ENCODE results near the gene CBX7.

Gene CBX7

DNA sequence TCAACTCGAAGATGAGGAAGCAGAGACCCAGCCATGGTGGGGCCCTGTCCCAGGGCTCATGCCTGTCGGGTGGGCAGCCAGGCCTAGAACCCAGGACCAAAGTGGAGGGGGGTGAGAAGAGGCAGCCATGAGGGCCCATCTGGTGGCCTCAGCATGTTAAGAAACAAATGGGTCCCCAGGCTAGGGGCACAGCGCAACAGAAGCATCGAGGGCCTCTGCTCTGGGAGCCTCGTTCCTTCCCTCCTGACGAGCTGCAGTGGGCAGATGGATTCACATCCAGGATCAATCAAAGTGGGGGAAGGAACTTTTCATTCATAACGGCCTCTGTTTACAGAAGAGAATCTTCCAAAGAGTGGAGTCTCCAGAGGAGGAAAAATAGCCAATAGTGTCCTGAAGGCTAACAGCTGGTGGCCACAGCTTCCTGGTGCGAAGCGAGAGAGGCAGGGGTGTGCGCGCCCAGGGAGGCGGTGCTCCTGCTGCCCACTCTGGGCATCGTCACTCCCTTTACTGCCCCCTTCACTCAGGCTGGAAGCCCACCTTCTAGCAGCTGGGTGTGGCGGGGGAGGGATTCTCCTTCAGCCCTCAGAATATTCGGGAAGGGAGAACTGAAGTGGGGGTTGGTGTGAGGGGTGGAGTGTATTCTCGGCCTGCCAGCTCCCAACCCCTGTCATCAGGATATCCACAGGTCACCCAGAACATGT lies 4.3 kb downstream of the CBX7 start:
- in situ Hi-C loops (cut with MboI; ENCODE audit: low sequenced_read_pairs): no loop called here

GRCh38 chr22:39147335-39148025 lies 5.0 kb downstream of the CBX7 start:
- in situ Hi-C loops (cut with MboI; ENCODE audit: low sequenced_read_pairs): no loop called here

GRCh38 chr22:39146256-39147101 lies 6.0 kb downstream of the CBX7 start:
- in situ Hi-C loops (cut with MboI; ENCODE audit: low sequenced_read_pairs): no loop called here

- in situ Hi-C loops (cut with MboI; ENCODE audit: low sequenced_read_pairs): no loop called here
These were observed 8.2 kb downstream of the CBX7 start for GRCh38 chr22:39144101-39144767.

DNA sequence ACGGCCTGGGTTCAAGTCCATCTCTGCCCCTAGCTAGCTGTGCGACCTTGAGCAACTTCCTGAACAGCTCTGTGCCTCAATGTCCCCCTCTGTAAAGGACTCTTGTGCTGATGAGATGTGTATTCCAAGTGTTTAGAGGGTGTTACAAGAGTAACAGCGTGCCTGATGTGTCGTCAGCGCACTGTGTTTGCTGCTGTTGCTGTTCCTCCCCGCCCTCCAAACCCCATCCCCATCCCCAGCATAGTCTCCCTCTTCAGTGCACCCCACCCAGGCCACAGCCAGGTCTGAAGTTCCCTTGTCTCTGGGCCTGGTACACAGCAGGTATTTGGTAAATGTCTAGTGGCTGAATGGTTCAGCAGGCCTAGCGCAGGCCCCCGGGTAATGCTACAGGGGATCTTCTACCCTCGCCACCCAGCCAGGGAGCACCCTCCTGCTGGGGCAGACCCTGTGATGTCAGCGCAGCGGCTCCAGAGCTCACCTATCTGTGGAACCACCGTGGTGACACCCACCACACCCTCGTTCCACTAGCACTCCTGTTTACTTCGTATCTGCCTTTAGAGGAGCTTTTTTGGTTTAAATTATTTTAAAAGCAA lies 10.3 kb downstream of the CBX7 start:
- in situ Hi-C loops (cut with MboI; ENCODE audit: low sequenced_read_pairs): no loop called here

GRCh38 chr22:39139933-39140332 lies 12.5 kb downstream of the CBX7 start:
- in situ Hi-C loops (cut with MboI; ENCODE audit: low sequenced_read_pairs): no loop called here

DNA sequence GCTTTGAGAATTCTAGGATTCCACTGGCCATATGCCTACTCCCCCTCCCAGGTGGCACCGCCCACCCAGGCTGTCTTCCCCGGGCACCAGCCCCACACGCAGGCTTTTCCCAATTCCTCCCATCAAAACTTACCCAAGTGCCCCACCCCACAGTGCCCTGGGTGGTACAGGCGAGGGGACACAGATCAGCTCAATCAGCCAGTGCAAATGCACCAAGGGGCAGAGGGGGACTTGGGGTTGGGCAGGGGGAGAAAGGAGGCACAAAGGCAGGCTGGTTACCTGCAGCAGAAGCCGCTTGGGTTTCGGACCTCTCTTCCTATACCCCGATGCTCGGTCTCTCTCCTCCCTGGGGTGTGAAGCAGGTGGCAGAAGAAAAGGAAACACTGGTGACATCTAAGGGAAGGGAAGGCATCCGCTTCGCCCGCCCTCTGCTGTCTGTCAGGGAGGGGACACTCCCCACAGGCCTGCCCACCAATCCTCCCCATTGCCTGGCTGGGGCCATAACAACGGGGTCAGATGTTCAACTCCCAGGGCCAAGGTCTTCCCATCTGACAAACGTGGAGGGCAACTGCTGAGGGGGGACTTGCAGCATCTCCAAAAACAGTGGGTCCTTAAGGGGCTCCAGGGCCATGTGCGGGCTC lies 14.0 kb downstream of the CBX7 start:
- in situ Hi-C loops (cut with MboI; ENCODE audit: low sequenced_read_pairs): no loop called here

GRCh38 chr22:39136317-39136716 lies 16.2 kb downstream of the CBX7 start:
- in situ Hi-C loops (cut with MboI; ENCODE audit: low sequenced_read_pairs): no loop called here

- in situ Hi-C loops (cut with MboI; ENCODE audit: low sequenced_read_pairs): no loop called here
These were observed 17.2 kb downstream of the CBX7 start for GRCh38 chr22:39135092-39135896.

- in situ Hi-C loops (cut with MboI; ENCODE audit: low sequenced_read_pairs): no loop called here
These were observed 18.0 kb downstream of the CBX7 start for GRCh38 chr22:39134366-39135091.

DNA sequence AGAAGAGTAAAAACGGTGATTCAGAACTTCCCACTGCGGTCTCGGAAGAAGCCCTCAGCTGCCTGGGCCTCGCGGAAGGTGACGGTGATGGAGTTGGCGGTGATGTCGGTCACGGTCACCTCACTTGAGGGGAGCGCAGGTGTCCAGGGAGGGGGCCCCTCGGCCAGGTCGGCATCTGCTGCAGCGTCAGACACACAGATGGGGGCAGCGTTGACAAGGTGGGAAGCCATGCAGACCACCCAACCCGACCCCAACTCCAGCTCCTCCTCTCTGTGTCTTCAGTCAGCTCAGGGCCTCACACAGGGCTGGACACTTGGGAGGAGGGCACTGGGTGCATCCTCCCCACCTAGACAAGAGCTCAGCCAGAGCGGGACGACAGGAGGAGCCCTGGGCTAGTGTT lies 18.6 kb downstream of the CBX7 start:
- in situ Hi-C loops (cut with MboI; ENCODE audit: low sequenced_read_pairs): no loop called here

- in situ Hi-C loops (cut with MboI; ENCODE audit: low sequenced_read_pairs): no loop called here
These were observed 19.5 kb downstream of the CBX7 start for GRCh38 chr22:39132871-39133524.

DNA sequence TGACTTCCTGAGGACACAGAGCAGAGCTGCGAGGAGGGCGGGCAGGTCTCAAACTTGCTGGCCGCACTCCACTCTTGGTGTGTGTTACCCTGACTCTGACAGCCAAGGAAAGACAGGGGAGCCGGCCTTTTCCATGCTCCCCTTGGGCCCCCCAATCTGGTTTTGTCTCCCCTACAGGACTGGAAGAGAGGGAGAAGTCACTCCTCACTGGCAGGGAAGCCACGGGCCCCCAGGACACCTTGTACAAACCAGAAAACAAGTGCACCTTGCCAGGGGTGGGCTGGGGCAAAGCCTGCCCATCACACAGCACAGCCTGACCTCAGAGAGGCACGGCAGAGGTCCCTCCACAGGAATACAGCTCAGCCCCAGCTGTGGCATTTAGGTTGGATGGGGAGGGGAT lies 20.2 kb downstream of the CBX7 start:
- in situ Hi-C loops (cut with MboI; ENCODE audit: low sequenced_read_pairs): no loop called here

DNA sequence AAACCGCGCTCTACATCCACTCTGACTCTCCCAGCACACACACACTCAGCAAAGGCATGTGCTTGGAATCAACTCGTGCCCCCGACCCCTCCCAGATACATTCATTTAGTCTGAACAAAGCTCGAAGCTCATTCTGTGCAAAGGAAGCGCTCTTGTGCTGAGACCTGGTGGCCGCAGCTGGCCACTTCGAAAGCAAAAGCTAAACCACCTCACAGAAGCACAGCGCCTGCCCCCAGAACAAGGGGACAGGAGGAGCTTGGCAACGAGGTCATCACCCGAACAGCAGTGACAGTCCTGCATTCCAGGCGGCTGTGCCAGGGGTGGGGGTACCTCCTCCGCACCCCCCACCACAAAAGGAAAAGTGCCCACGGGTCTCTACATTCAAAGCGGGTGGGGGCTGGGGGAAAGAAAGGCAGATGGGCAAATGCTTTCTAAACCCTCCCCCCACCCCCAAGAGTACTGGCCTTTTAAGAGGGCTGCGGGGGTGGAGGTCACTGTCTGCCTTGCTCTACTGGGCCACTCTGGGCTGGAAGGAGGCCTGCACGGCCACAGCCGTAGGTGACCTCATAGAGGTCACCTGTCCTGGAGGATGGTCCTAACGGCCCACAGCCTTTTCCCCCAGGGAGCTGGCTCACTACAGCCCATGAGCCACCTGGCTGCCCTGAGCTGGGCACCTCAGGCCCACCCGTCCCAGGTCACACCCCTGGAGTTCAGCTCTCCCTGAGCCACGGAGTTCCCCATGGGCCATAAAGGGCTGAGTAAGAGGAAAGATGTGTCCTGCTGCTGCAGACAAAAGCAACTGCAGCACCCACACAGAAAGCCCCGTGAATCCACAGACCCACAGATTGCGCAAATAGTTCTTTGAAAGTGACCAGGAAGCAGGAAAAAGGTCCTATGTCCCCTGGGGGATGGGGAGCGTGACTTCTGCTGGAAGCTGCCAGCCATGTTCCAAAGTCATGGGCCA lies 21.3 kb downstream of the CBX7 start:
- in situ Hi-C loops (cut with MboI; ENCODE audit: low sequenced_read_pairs): no loop called here

DNA sequence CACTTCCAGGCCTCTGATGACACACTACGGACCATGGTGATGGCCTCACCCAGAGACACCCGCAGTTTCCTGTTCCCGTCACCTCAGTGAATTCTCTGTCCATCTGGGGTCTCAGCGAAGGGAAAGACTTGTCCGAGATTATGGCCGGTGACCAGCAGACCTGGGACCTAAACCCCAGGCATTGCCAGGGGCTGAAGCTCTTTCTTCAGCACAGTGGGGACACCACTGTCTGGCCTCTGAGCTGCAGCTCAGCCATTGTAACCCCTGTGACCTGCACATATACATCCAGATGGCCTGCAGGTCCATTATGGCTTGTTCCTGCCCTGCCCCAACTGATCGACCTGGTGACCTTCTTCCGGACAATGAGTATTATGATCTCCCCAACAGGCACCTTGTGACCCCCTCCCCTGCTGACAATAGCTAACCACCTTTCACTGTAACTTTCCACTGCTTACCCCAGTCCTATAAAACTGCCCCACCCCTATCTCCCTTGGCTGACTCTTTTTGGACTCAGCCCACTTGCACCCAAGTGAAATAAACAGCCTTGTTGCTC lies 22.3 kb downstream of the CBX7 start:
- in situ Hi-C loops (cut with MboI; ENCODE audit: low sequenced_read_pairs): no loop called here

GRCh38 chr22:39129746-39130145 lies 22.7 kb downstream of the CBX7 start:
- in situ Hi-C loops (cut with MboI; ENCODE audit: low sequenced_read_pairs): loop anchor here (10.0 kb wide), 1 partner anchor 125 kb away; no protein-coding TSS in a partner anchor

DNA sequence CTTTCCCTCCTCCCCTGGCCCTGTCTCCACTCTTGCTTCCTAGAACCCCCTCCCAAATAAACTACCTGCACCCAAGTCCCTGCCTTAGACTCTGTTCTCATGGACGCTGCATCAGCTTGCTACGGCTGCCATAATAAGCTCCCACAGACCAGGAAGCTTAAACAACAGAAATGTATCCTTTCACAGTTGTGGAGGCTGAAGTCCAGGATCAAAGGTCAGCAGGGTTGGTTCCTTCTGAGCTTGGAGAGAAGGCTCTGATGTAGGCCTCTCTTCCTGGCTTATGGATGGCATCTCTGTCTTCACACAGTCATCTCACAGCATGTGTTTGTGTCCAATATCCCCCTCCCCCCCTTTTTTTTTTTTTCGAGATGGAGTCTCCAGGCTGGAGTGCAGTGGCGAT lies 23.4 kb downstream of the CBX7 start:
- in situ Hi-C loops (cut with MboI; ENCODE audit: low sequenced_read_pairs): loop anchor here (10.0 kb wide), 1 partner anchor 124 kb away; no protein-coding TSS in a partner anchor

Measured in HL-60/S4 treated with retinoic acid at 250 ng/mL for 4 days and 3 days (cell line).